ENCODE results near the gene PYDC2.

DNA sequence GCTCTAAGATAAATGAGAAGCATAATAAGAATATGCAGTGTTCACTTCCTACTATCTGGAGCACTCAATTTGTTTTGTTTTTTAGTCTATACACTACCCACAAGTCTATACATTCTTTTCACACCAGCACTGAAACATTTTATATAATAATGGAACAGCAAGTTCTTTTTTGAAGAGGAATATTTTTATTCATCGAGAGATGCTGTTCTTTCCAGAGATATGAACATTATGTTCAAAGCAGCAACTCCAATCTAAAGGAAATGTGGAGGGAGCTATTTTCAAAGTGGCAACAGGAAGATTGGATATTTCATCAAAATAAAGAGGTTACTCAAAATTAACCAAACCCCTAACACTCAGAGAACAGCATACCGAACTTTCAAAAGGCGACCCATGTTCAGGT, 16.4 kb upstream of the PYDC2 start:
- TF ChIP-seq, protein P1, sequence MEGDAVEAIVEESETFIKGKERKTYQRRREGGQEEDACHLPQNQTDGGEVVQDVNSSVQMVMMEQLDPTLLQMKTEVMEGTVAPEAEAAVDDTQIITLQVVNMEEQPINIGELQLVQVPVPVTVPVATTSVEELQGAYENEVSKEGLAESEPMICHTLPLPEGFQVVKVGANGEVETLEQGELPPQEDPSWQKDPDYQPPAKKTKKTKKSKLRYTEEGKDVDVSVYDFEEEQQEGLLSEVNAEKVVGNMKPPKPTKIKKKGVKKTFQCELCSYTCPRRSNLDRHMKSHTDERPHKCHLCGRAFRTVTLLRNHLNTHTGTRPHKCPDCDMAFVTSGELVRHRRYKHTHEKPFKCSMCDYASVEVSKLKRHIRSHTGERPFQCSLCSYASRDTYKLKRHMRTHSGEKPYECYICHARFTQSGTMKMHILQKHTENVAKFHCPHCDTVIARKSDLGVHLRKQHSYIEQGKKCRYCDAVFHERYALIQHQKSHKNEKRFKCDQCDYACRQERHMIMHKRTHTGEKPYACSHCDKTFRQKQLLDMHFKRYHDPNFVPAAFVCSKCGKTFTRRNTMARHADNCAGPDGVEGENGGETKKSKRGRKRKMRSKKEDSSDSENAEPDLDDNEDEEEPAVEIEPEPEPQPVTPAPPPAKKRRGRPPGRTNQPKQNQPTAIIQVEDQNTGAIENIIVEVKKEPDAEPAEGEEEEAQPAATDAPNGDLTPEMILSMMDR (IDR thresholded peaks at IDR 0.05; ENCODE audit: low read length): no peak
- TF ChIP-seq EZH2phosphoT487 (IDR thresholded peaks at IDR 0.05; ENCODE audit: low read length) (no peak), EZH2 (optimal IDR thresholded peaks at IDR 0.05; ENCODE audit: low read depth, low read length) (no peak)

All from MM.1S (cell line).